Measurements from ENCODE around the gene PARVB.

Gene PARVB

DNA sequence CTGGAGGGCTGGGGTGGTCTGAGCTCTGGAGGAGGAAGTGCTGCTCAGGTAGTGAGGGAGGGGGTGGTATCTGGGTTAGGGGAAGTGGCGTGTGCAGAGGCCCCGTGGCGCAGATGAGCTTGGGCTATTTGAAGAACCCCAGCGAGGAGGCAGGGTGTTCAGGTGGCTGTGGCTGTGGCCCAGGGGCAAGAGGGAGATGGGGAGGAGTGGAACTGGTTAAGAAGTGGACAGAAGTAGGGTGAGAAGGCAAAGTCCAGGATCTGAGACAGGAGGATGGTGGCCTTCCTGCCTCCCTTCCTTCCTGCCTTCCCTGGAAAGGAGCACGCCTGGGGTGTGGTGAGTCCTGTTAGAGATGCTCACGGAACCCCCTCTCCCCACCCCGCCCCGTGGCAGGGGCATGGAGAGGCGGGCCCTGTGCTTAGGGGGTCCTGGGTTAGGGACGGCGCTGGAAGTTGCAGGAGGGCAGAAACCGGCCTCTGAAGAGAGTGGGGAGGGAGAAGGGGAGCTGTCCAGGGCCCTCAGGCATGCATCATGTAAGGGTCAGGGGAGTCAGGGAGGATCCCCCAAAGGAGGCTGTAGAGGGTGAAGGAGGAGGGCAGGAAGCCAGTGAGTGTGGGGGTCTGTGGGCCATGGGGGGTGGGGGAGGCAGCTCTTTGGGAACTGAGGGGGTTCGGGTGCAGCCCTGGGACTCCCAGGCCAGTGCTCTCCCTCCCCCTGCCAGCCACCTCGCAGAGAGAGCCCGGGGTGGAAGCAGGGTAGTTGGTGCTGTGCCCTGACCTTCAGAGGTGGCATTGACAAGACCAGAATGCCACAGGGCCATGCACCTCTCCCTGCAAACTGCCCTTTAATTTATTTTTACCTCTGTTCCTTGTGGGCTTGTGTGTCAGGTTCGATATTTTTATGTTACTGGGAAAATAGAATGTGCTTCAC, 92.9 kb downstream of the PARVB start:
- DNase-seq, result no peak

GRCh38 chr22:44117746-44118145, 93.6 kb downstream of the PARVB start:
- no peak for DNase-seq

DNA sequence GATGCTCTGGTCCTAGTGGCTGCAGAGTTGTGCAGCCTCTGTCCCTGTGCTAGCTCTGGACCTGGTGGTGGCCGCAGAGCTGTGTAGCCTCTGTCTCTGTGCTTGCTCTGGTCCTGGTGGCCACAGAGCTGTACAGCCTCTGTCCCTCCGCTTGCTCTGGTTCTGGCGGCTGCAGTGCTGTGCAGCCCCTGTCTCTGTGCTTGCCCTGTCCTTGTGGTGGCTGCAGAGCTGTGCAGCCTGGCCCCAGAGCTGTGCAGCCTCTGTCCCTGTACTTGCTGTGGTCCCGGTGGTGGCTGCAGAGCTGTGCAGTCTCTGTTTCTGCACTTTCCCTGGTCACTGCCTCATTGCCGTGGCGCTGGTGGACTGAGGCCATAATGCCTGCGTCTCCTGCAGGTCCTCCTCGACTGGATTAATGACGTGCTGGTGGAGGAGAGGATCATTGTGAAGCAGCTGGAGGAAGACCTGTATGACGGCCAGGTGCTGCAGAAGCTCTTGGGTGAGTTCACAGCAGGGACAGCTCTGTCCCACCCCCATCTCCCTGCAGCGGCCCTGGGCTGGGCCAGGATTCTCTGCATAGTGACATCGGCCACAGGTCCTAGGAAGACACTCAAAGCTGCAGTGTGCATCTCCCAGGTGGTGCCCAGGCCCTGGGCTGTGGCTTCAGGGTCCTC, 94.7 kb downstream of the PARVB start:
- no peak for DNase-seq

DNA sequence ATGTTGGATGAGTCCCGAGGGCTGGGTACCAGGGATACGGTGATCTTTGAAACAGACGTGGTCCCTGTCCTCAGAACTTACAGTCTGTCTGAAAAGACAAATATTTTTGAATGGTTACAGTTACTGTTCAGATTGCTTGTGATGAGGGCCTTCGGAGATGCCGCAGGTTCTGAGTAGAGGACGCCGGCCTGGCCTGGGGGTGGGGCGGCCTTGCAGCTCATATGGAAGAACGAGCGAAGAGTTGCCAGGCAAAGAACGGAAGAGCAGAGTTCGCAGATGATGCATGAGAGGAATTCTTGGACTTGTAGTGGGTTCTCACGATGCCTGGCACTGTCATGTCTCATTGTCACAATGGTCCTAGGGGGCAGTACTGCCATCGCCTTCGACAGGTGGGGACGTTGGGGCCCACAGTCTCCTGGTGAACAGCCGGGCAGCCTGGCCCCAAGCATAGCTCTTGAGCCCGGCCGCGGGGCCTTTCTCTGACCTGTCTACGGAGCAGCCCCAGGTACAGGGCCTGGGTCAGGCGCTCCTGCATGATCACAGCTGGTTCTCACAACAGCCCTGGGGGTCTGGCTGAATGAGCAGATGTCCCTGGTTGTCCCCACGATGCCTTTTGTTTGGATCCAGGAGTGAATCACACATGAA, 95.7 kb downstream of the PARVB start:
- no peak for DNase-seq

DNA sequence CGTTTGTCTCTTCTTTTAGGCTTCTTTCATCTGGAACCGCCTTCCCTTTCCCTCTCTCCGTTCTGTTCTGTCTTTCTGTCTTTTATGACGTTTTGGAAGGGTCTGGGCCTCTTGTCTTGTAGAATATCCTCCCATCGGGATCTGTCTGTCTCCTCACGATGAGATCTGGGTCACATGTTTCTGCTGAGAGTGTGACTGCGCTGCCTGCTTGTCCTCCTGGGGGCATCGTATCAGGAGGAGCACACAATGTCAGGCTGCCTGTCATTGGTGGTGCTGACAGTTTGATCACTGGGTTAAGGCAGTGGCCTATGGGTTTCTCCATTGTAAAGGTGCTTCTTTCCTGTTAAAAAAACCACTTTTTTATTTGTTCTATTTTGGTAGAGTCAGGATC, 96.2 kb downstream of the PARVB start:
- no peak for DNase-seq

GRCh38 chr22:44125421-44125820, 101.3 kb downstream of the PARVB start:
- DNase-seq, result no peak

DNA sequence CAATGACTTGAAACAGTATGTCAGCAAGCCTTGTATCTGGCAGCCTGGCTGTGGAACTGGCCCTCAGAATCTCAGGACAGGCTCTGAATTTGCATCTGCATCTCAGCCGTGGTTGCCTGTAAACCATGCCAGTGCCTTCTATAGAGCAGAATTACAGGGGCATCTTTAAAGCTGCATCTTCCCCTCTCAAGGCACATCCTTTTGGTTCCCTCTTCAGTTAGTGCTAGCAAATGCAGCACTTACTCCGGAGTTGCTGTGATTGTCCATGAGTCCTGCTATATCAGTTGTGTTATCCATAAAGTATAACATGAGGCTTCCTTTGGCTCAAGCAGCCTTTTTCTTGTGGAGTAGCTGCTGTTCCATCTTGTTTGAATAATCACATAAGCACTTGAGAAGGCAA, 102.7 kb downstream of the PARVB start:
- no peak for DNase-seq

- DNase-seq, result no peak
These were observed 103.3 kb downstream of the PARVB start for GRCh38 chr22:44127356-44127755.

DNA sequence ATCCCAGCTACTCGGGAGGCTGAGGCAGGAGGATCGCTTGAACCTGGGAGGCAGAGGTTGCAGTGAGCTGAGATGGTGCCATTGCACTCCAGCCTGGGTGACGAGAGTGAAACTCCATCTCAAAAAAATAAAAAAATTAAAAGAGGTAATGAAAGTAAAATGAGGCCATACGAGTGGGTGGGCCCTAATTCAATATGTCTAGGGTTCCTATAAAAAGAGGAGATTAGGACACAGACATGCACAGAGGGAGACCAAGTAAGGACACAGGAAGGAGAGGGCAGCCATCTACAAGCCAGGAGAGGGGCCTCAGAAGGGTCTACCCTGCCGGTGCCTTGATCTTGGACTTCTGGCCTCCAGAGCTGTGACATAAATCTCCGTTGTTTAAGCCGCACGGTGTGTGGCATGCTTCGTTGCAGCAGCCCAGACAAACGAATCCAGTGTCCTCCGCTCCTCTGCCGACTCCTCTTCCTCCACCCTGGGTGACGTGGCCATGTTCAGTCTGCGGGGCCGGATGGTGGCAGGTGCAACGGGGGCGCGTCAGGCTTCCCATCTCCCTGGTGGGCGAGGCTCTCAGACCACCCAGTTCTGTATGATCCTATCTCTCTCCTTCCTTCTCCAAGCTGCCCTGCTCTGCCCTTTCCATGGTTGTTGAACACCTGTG, 105.0 kb downstream of the PARVB start:
- no peak for DNase-seq

DNA sequence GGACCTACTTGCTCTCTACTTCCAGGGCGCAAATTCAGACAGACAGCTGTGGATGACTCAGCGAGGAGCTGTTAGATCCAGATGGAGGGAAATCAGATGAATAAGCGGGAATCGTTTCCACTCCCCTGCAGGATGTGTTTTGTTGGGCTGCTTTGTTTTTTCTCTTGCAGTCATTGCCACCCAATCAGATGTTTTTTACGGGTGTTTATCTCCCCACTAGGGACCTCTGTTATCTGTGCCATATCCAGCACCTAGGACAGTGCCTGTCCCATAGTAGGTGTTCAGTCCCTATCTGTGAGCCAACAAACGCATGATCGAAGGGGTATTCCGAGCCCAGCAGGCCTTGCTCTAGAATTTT, 105.5 kb downstream of the PARVB start:
- no peak for DNase-seq

GRCh38 chr22:44130076-44130711, 106.1 kb downstream of the PARVB start:
- no peak for DNase-seq

GRCh38 chr22:44131412-44131811, 107.3 kb downstream of the PARVB start:
- DNase-seq, result no peak

GRCh38 chr22:44131989-44132685, 108.0 kb downstream of the PARVB start:
- no peak for DNase-seq

DNA sequence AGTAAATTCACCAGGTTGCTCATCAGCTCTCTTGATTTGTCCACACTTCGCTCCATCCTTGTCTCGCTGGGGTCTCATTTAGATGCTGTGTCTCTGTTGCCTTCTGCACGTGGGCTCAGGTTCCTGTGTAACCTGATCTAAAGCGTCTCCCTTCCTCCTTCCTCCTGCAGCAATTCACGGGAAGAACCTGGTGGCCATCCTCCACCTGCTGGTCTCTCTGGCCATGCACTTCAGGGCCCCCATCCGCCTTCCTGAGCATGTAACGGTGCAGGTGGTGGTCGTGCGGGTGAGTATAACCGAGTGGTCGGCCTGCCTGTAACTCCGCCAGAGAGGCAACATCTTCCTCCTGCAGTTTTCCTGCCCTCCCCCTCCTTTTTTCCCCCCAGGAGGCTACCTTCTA, 108.6 kb downstream of the PARVB start:
- no peak for DNase-seq

- DNase-seq, result no peak
These were observed 109.1 kb downstream of the PARVB start for GRCh38 chr22:44133161-44133560.

- DNase-seq, result no peak
These were observed 109.9 kb downstream of the PARVB start for GRCh38 chr22:44133901-44134571.

DNA sequence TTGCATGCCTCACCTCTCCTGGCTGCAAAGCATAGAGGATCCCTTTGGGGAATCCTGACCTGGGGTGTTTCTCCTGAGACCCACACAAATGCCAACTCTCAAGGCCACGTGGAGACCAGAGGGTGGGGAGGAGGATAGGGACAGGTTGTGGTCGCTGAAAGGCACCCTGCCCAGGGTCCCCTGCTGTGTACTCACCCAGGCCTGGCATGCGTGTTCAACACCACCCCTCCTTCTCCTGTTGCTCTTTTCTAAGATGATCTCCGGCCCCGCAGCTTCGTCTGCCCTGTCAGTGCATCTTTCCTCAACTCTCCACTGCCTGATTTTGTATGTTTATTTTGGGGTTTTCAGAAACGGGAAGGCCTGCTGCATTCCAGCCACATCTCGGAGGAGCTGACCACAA, 112.0 kb downstream of the PARVB start:
- DNase-seq, result no peak

DNA sequence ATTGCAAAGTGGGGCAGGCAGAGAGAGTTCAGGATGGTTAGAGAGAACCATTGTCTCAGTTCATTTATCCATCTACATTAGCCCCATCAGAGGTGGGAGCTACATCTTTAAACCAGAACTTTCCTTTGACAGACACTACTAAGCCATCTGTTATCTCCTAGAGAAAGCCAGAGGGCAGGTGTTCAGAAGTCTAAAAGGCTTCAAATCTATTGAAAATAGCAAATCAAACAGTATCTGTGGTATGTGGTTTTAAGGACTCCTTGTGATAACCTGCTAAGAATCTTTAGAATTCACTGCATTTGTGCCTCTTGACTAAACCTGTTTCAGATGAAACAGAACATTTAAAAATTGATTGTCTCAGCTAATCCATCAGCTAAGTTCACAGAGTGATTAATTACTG, 112.7 kb downstream of the PARVB start:
- DNase-seq, result no peak

GRCh38 chr22:44137415-44137814, 113.3 kb downstream of the PARVB start:
- no peak for DNase-seq

DNA sequence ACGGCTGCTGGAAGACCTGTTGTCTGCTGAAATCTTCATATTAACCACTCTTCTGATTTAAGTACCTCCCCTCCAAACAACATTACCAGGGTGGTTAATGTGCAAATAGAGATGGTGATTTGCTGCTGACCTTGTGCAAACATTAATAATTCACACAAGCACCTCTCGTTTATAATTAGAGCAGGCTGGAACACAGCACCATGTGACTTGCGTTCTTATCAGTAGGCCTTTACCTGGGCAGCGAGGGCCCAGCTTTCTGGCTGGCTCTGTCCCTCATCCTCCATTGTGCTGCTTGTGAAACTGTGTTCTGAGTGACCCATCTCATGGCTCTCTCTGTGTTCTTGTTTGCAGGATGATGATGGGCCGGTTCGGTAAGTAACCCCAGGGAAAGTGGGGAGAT, 115.7 kb downstream of the PARVB start:
- no peak for DNase-seq

DNA sequence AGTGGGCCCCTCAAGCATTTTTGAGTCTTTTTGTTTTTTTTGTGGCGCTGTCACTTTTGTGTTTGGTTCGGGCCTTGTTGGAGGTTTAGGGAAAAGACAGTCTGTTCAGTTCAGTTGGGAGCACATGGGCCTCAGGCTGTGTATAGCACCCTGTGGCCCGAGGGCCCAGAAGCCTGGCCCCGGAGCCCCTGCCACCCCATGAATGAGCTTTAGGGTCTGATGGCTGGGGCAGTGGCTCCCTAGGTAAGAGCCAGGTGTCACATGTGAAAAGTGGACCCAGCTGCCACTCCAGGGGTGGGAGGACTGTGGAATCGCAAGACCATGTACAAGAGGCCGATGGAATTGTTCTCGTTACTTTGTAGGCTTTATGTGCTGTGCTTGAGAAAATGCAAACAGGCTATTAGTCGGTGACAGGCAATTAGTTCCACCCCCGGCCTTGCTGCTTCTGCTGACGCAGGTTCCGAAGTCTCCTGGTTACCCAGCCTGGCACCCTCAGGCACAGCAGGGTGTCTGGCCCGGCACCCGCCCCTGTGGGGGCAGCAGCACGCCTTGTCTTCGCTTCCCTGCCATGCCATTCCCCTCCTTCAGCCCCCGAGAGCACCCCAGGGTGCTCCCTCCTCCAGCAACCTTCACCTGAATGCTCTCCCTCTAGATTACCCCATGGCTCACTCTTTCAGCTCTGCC, 118.5 kb downstream of the PARVB start:
- DNase-seq, result no peak
